Measurements from ENCODE around the gene CALM3.

- no peak for TF ChIP-seq CTCF (IDR thresholded peaks at IDR 0.05)
- TF ChIP-seq POLR2A (IDR thresholded peaks at IDR 0.05), result no peak
- no peak for TF ChIP-seq EP300 (IDR thresholded peaks at IDR 0.05)
- TF ChIP-seq POLR2AphosphoS5 (IDR thresholded peaks at IDR 0.05), result no peak
Observed at GRCh38 chr19:46571495-46571894, 29.6 kb upstream of the CALM3 start.

Data from sigmoid colon (tissue), 4 donors.